T-cell (primary cell): ENCODE results near the gene RALGAPA2. TPM values are rescaled to one million over a fixed set of nuclear protein-coding genes. Genes with fewer than 3 reads are reported as not detected.

Experiments used
- ATAC-seq, 4 experiments: fragments of 200-7000 bp in 3 of 4; fragments of 150-1000 bp in 1 of 4; cut with Tn5 transposase; replicated peaks in 1 of 4; 1 replicate in 3 of 4; 2 replicates in 1 of 4; pipeline ENCODE4 v1.10.0; 2021; ENCODE audit warnings: moderate library complexity in 3 of 4, mild to moderate bottlenecking in 2 of 4, moderate number of reproducible peaks in 1 of 4
- CTCF ChIA-PET, 2 donors: fragments of 300-600 bp; sonication (Branson Sonifier 250); formaldehyde crosslinking; loops; one replicate each; lab custom pipeline; 2022; ENCODE audit warnings: antibody characterized with exemption in 2 of 2; lab: Charles Lee
- POLR2A ChIA-PET, 2 donors: fragments of 300-600 bp; sonication (Branson Sonifier 250); formaldehyde crosslinking; loops; one replicate each; lab custom pipeline; 2022; ENCODE audit warnings: antibody characterized with exemption in 2 of 2; lab: Charles Lee
- DNase-seq, 35 experiments: peaks; one replicate each; pipeline versions ENCODE4 v3.0.0 to v3.0.0-alpha.2; 2013 to 2023
- H3K27ac ChIP-seq: one replicate; pipeline ENCODE4 v1.5.1; 2013; ENCODE audit warnings: low read length
- H3K27me3 ChIP-seq, 2 experiments: replicated peaks in 1 of 2; 1 replicate in 1 of 2; 2 replicates in 1 of 2; pipeline versions ENCODE4 v1.6.1 to v1.7.0; 2013; ENCODE audit warnings: low read length in 1 of 2, mixed read lengths in 1 of 2; ENCODE audit not compliant: control insufficient read depth in 2 of 2, insufficient read depth in 2 of 2; ENCODE audit errors: extremely low read depth in 1 of 2
- H3K36me3 ChIP-seq, 2 donors: 1 replicate in 1 of 2; 2 replicates in 1 of 2; pipeline versions ENCODE4 v1.6.1 to v1.7.0; 2013; ENCODE audit warnings: low read length in 1 of 2; ENCODE audit not compliant: control insufficient read depth in 2 of 2, insufficient read depth in 1 of 2; ENCODE audit errors: extremely low read depth in 1 of 2
- H3K4me1 ChIP-seq, 2 experiments: 1 replicate in 1 of 2; 2 replicates in 1 of 2; pipeline versions ENCODE4 v1.6.1 to v1.7.0; 2013; ENCODE audit warnings: low read length in 2 of 2, mixed read lengths in 1 of 2; ENCODE audit not compliant: insufficient read depth in 2 of 2, control insufficient read depth in 1 of 2; ENCODE audit errors: extremely low read depth in 1 of 2
- H3K4me3 ChIP-seq, 2 donors: 1 replicate in 1 of 2; 2 replicates in 1 of 2; pipeline versions ENCODE4 v1.5.1 to v1.7.0; 2013; ENCODE audit warnings: mild to moderate bottlenecking in 2 of 2, low read length in 1 of 2, moderate library complexity in 1 of 2; ENCODE audit not compliant: control insufficient read depth in 1 of 2; ENCODE audit errors: extremely low read depth in 1 of 2
- H3K9me3 ChIP-seq: 2 replicates; pipeline ENCODE4 v1.7.0; 2013
- H3K27ac Mint-ChIP-seq, 2 donors: one replicate each; pipeline ENCODE4 v1.8.0; 2020 to 2021; ENCODE audit warnings: mild to moderate bottlenecking in 2 of 2, mixed read lengths in 2 of 2
- H3K27me3 Mint-ChIP-seq, 2 donors: one replicate each; pipeline ENCODE4 v1.8.0; 2021 to 2022; ENCODE audit warnings: mixed read lengths in 2 of 2
- H3K36me3 Mint-ChIP-seq: one replicate; pipeline ENCODE4 v1.8.0; 2021; ENCODE audit warnings: mixed read lengths
- H3K4me1 Mint-ChIP-seq, 3 donors: one replicate each; pipeline ENCODE4 v1.8.0; 2020 to 2022; ENCODE audit warnings: mixed read lengths in 3 of 3, mild to moderate bottlenecking in 1 of 3
- H3K4me3 Mint-ChIP-seq, 3 donors: one replicate each; pipeline ENCODE4 v1.8.0; 2020 to 2022; ENCODE audit warnings: mild to moderate bottlenecking in 3 of 3, mixed read lengths in 3 of 3, moderate library complexity in 3 of 3
- H3K9me3 Mint-ChIP-seq, 3 donors: one replicate each; pipeline ENCODE4 v1.8.0; 2020 to 2022; ENCODE audit warnings: mixed read lengths in 3 of 3
- WGBS: methylation state at CpG from one replicate; pipeline ENCODE4 v1.1.5; 2013; ENCODE audit warnings: missing lambda C conversion rate; ENCODE audit not compliant: insufficient coverage; 5-methylcytosine and 5-hydroxymethylcytosine counted together
- total RNA-seq, 35 experiments: library from RNA in 6 of 35; stranded (reverse) in 6 of 35; fragments of 120-200 nt in 1 of 35; gene quantifications; one replicate each; pipeline versions ENCODE4 v1.2.1 to v1.2.4 and lab custom pipeline; 2013 to 2026

Gene RALGAPA2
- total RNA-seq, 5 donors from 2014 or later (not counting 1 experiment from before 2014, with no cell fraction given), result 28.0 to 36.1 (median 31.7) TPM

DNA sequence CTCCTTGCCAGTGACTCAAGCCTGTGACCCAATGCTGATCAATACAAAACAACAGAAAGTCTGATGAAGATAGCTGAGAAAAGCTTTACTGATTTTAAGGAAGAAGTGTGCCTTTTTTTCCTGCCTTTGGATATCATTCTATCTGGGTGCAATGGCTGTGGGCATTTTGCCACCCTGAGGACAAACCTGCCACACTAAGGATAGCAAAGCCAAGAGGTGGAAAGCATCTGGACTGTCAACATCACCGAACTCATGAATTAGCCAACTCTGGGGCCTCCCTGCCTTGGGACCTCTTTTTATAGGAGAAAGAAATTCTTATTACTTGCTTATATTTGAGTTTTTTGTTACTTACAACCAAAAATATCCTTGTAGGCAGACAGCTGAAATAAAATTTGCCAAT is 19.9 kb downstream of the RALGAPA2 start:
- H3K4me1 Mint-ChIP-seq, result peaks cover 39 to 47% (median 45%) of the 10 kb centered on the region in 3 donors
- DNase-seq (no peak), ATAC-seq (no peak)
- H3K27me3 Mint-ChIP-seq, result no peaks in the 10 kb centered on the region
- POLR2A ChIA-PET, result no interaction called here
- no peaks in the 10 kb centered on the region for H3K9me3 Mint-ChIP-seq
- WGBS, result no CpG with 5 or more reads among the region's 1 CpG
- no peaks in the 10 kb centered on the region for H3K9me3 ChIP-seq
- H3K4me1 ChIP-seq, result peaks cover 0 to 7% of the 10 kb centered on the region in 2 experiments
- no peak overlapping the region for H3K4me3 ChIP-seq
- H3K36me3 Mint-ChIP-seq, result peaks cover 7% of the 10 kb centered on the region
- H3K27ac Mint-ChIP-seq, result no peak overlapping the region
- H3K27me3 ChIP-seq, result no peaks in the 10 kb centered on the region
- H3K27ac ChIP-seq, result no peak overlapping the region
- H3K36me3 ChIP-seq, result no peaks in the 10 kb centered on the region
- H3K4me3 Mint-ChIP-seq, result no peak overlapping the region
- CTCF ChIA-PET, result no interaction called here

- ATAC-seq (no peak), DNase-seq (no peak)
- Mint-ChIP-seq H3K27me3 (no peaks in the 10 kb centered on the region), H3K27ac (no peak overlapping the region), H3K4me3 (no peak overlapping the region), H3K36me3 (peaks cover 7% of the 10 kb centered on the region), H3K4me1 (peaks cover 42 to 53% (median 51%) of the 10 kb centered on the region in 3 donors), H3K9me3 (no peaks in the 10 kb centered on the region)
- Histone ChIP-seq H3K27me3 (no peaks in the 10 kb centered on the region), H3K4me3 (no peak overlapping the region), H3K9me3 (no peaks in the 10 kb centered on the region), H3K36me3 (no peaks in the 10 kb centered on the region), H3K27ac (no peak overlapping the region), H3K4me1 (peaks cover 0 to 7% of the 10 kb centered on the region in 2 experiments)
- ChIA-PET POLR2A (no interaction called here), CTCF (no interaction called here)
- 100% methylated on average over 1 of the region's 4 CpGs for WGBS
These were observed 20.8 kb downstream of the RALGAPA2 start for GRCh38 chr20:20691477-20692235.

DNA sequence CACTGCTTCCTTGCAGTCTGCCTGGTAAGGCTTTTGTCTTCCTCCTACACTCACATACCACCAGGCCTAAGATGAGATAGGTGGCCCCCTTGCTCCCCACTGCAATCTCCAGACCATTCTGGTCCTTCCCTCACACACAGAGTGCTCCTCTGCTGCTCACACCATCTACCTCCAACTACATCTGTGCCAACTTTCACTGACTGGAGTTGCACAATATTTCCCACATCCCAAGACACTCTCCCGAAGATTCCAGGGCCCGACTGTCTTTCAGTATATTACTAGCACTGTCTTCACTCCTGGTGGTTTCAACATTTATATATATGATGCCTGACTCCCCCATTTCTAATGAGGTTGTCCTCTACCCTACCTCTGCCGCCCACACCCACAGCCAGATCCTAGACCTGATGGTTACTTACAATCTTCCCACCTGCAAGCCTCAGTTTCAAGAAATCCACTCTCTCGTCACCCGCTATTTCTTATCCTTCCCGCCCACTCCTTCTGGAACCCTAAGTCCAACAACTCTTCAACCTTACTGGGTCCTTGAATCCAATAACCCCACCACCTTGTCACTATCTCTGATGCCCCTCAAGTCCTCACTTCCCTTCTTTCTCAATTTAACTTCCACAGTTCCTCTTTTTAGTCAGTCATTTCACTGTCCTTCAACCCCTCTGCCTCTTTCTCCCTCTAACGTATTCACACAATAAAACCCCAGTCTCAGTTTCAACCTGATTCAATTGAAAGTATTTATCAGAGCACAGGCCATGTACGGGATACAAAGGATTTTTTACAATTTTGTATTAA is 21.6 kb downstream of the RALGAPA2 start:
- H3K4me3 Mint-ChIP-seq, result no peak overlapping the region
- Histone ChIP-seq H3K4me3 (no peak overlapping the region), H3K9me3 (no peaks in the 10 kb centered on the region), H3K36me3 (no peaks in the 10 kb centered on the region), H3K27me3 (no peaks in the 10 kb centered on the region), H3K4me1 (peaks cover 0 to 7% of the 10 kb centered on the region in 2 experiments), H3K27ac (no peak overlapping the region)
- ChIA-PET CTCF (no interaction called here), POLR2A (no interaction called here)
- ATAC-seq (no peak), DNase-seq (no peak)
- H3K27ac Mint-ChIP-seq, result no peak overlapping the region
- no peaks in the 10 kb centered on the region for H3K27me3 Mint-ChIP-seq
- H3K9me3 Mint-ChIP-seq, result no peaks in the 10 kb centered on the region
- WGBS, result 98% methylated on average over 4 of the region's 8 CpGs
- H3K4me1 Mint-ChIP-seq, result peaks cover 40 to 52% (median 48%) of the 10 kb centered on the region in 3 donors
- peaks cover 4% of the 10 kb centered on the region for H3K36me3 Mint-ChIP-seq

GRCh38 chr20:20687319-20687718 is 25.1 kb downstream of the RALGAPA2 start:
- POLR2A ChIA-PET, result no interaction called here
- DNase-seq, result no peak
- no peak overlapping the region for H3K4me3 Mint-ChIP-seq
- Histone ChIP-seq H3K36me3 (no peaks in the 10 kb centered on the region), H3K9me3 (no peaks in the 10 kb centered on the region), H3K4me1 (peaks cover 5 to 21% of the 10 kb centered on the region in 2 experiments), H3K27ac (no peak overlapping the region), H3K27me3 (no peaks in the 10 kb centered on the region), H3K4me3 (no peak overlapping the region)
- no peaks in the 10 kb centered on the region for H3K36me3 Mint-ChIP-seq
- H3K27me3 Mint-ChIP-seq, result no peaks in the 10 kb centered on the region
- CTCF ChIA-PET, result no interaction called here
- peaks cover 62 to 69% (median 69%) of the 10 kb centered on the region in 3 donors for H3K4me1 Mint-ChIP-seq
- 80% methylated on average over 1 of the region's 5 CpGs for whole genome bisulfite sequencing
- H3K27ac Mint-ChIP-seq, result no peak overlapping the region
- H3K9me3 Mint-ChIP-seq, result no peaks in the 10 kb centered on the region
- ATAC-seq, result no peak

- no peaks in the 10 kb centered on the region for H3K36me3 ChIP-seq
- H3K27me3 ChIP-seq, result no peaks in the 10 kb centered on the region
- CTCF ChIA-PET, result no interaction called here
- DNase-seq, result no peak
- no peak for ATAC-seq
- H3K9me3 Mint-ChIP-seq, result no peaks in the 10 kb centered on the region
- no peaks in the 10 kb centered on the region for H3K9me3 ChIP-seq
- H3K27me3 Mint-ChIP-seq, result no peaks in the 10 kb centered on the region
- H3K4me3 ChIP-seq, result no peak overlapping the region
- peaks cover 70 to 73% (median 71%) of the 10 kb centered on the region in 3 donors for H3K4me1 Mint-ChIP-seq
- H3K27ac Mint-ChIP-seq, result no peak overlapping the region
- POLR2A ChIA-PET, result interaction anchor here in 1 of 2 donors (0.7 kb wide), 2 partner anchors 19 to 28 kb away, joined by 6 to 9 read pairs; no protein-coding TSS in a partner anchor
- no peak overlapping the region for H3K4me3 Mint-ChIP-seq
- 93% methylated on average over 3 of the region's 3 CpGs for WGBS
- peaks cover 12 to 22% of the 10 kb centered on the region in 2 experiments for H3K4me1 ChIP-seq
- H3K36me3 Mint-ChIP-seq, result no peaks in the 10 kb centered on the region
- H3K27ac ChIP-seq, result no peak overlapping the region
These were observed 26.8 kb downstream of the RALGAPA2 start for GRCh38 chr20:20685635-20686034.

- Mint-ChIP-seq H3K4me3 (peak overlapping the region in 1 of 3 donors; percentile 28), H3K27ac (no peak overlapping the region), H3K36me3 (peaks cover 11% of the 10 kb centered on the region), H3K4me1 (peaks cover 70 to 83% (median 74%) of the 10 kb centered on the region in 3 donors), H3K27me3 (no peaks in the 10 kb centered on the region), H3K9me3 (no peaks in the 10 kb centered on the region)
- no peaks in the 10 kb centered on the region for H3K36me3 ChIP-seq
- ChIA-PET POLR2A (no interaction called here), CTCF (interaction anchor here in 1 of 2 donors (0.6 kb wide), 1 partner anchor 49 kb away, joined by 3 read pairs; no protein-coding TSS in a partner anchor)
- no peak overlapping the region for H3K27ac ChIP-seq
- H3K4me3 ChIP-seq, result no peak overlapping the region
- H3K4me1 ChIP-seq, result peaks cover 12 to 22% of the 10 kb centered on the region in 2 experiments
- ATAC-seq (no peak), DNase-seq (peak in 1 of 35 experiments; percentile 3)
- WGBS, result 80% methylated on average over 1 of the region's 10 CpGs
- no peaks in the 10 kb centered on the region for H3K27me3 ChIP-seq
- no peaks in the 10 kb centered on the region for H3K9me3 ChIP-seq
These were observed 28.7 kb downstream of the RALGAPA2 start for GRCh38 chr20:20683481-20684321.
